Middle frontal gyrus (tissue), 1 donor: ENCODE data around the gene RNF126.
"Not testable (repeated sequence)": the region's sequence is repeated elsewhere in the genome, so short reads cannot be mapped to it uniquely, and the experiment has no call there.

Experiments
- DNase-seq: peaks from one replicate; pipeline ENCODE4 v3.0.0-alpha.2; 2015; ENCODE audit warnings: low spot score; ENCODE audit errors: extremely low spot score

RNF126 gene

GRCh38 chr19:613732-614567, 49.1 kb downstream of the RNF126 start:
- DNase-seq = no peak

- no peak for DNase-seq
These were observed 50.1 kb downstream of the RNF126 start for GRCh38 chr19:612941-613340.

- DNase-seq = no peak
These were observed 51.5 kb downstream of the RNF126 start for GRCh38 chr19:611481-611868.

- no peak for DNase-seq
These were observed 52.1 kb downstream of the RNF126 start for GRCh38 chr19:610801-611480.

- DNase-seq = no peak
These were observed 52.8 kb downstream of the RNF126 start for GRCh38 chr19:610071-610800.

- DNase-seq = peak; percentile 69
These were observed 54.0 kb downstream of the RNF126 start for GRCh38 chr19:609004-609346.

- no peak for DNase-seq
These were observed 54.6 kb downstream of the RNF126 start for GRCh38 chr19:608155-609003.

- no peak for DNase-seq
These were observed 55.5 kb downstream of the RNF126 start for GRCh38 chr19:607301-608154.

GRCh38 chr19:605061-605971, 57.7 kb downstream of the RNF126 start:
- DNase-seq = not testable (repeated sequence)

GRCh38 chr19:604355-604754, 58.7 kb downstream of the RNF126 start:
- DNase-seq = no peak

GRCh38 chr19:603779-604178, 59.2 kb downstream of the RNF126 start:
- not testable (repeated sequence) for DNase-seq

- DNase-seq = not testable (repeated sequence)
These were observed 59.7 kb downstream of the RNF126 start for GRCh38 chr19:603302-603639.

GRCh38 chr19:602391-603301, 60.4 kb downstream of the RNF126 start:
- no peak for DNase-seq

GRCh38 chr19:601790-602189, 61.2 kb downstream of the RNF126 start:
- no peak for DNase-seq

- no peak for DNase-seq
These were observed 61.7 kb downstream of the RNF126 start for GRCh38 chr19:601310-601709.
